PFSK-1 (cell line): ENCODE measurements around the gene UVRAG.

Source experiments
- FOXP2 ChIP-seq: optimal IDR thresholded peaks from 2 replicates; pipeline ENCODE3; 2011; ENCODE audit warnings: borderline replicate concordance, control low read depth, inconsistent platforms; ENCODE audit not compliant: insufficient read depth; ENCODE audit errors: extremely low read length, extremely low read depth
- POLR2AphosphoS5 ChIP-seq: IDR thresholded peaks from 2 replicates; pipeline ENCODE4 v1.6.1; 2012; ENCODE audit warnings: low read depth, mild to moderate bottlenecking, control low read depth, low read length, moderate library complexity
- REST ChIP-seq, 2 experiments: IDR thresholded peaks; 2 replicates each; pipeline versions ENCODE4 v1.6.1 to v1.8.0; 2011 to 2012; ENCODE audit warnings: low read depth in 2 of 2, low read length in 2 of 2, control low read depth in 1 of 2, inconsistent platforms in 1 of 2, mild to moderate bottlenecking in 1 of 2, moderate library complexity in 1 of 2; ENCODE audit not compliant: insufficient read depth in 1 of 2
- SIN3A ChIP-seq: IDR thresholded peaks from 2 replicates; pipeline ENCODE4 v1.6.1; 2012; ENCODE audit warnings: mild to moderate bottlenecking, low read length, moderate library complexity, borderline replicate concordance; ENCODE audit not compliant: insufficient read depth
- TAF1 ChIP-seq: IDR thresholded peaks from 2 replicates; pipeline ENCODE4 v1.6.1; 2012; ENCODE audit warnings: low read length, control low read depth, borderline replicate concordance; ENCODE audit not compliant: insufficient read depth

- TF ChIP-seq POLR2AphosphoS5: no peak
- no peak for TF ChIP-seq SIN3A
- TF ChIP-seq TAF1: no peak
- no peak for TF ChIP-seq REST (IDR thresholded peaks at IDR 0.05; ENCODE audit: insufficient read depth in 1 of 2, low read depth in 2 of 2, low read length in 2 of 2)
- TF ChIP-seq FOXP2: no peak
Observed at GRCh38 chr11:75823946-75824345, 8.9 kb downstream of the UVRAG start.
